AML-193 (cell line): ENCODE data around the gene WASF1.
"Not testable (repeated sequence)": the region's sequence is repeated elsewhere in the genome, so short reads cannot be mapped to it uniquely, and the experiment has no call there.

Experiments
- DNase-seq, 2 experiments: peaks; one replicate each; lab custom pipeline; 2025; lab: John Stamatoyannopoulos, UW

Gene WASF1

DNA sequence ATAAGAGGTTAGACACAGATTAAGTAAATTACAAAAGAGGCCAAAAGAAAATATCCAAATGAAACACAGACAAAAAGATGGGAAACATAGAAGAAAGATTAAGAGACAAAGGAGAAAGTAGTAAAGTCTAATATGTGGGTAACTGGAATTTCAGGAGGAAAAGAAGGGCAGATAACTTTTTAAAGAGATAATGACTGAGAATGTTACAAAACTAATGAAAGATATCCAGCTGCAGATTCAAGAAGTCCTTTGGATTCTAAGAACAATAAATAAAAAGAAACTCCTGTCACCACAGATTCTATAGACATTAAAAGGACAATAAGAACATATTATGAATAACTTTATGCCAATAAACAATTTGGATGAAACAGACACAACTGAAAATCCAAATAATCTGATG is 90.1 kb downstream of the WASF1 start:
- no peak for DNase-seq

DNA sequence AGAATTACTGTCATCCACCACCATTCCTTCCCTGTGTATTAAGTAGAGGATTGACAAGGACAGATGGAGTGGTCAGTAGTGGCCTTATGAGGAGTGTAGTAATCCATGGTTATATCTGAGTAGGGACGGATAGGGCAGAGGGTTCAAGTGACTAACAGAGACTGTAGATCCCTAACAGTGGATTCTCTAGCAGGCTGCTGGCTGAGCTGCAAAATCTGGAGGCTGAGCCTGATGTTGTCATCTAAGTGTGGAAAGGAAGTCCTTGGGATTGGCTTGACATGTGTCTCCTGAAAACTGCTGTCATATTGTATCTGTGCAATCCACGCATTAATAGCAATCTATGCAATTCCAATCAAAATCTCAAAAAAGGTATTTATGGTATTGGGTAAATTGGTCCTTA is 94.2 kb downstream of the WASF1 start:
- DNase-seq, result no peak

DNA sequence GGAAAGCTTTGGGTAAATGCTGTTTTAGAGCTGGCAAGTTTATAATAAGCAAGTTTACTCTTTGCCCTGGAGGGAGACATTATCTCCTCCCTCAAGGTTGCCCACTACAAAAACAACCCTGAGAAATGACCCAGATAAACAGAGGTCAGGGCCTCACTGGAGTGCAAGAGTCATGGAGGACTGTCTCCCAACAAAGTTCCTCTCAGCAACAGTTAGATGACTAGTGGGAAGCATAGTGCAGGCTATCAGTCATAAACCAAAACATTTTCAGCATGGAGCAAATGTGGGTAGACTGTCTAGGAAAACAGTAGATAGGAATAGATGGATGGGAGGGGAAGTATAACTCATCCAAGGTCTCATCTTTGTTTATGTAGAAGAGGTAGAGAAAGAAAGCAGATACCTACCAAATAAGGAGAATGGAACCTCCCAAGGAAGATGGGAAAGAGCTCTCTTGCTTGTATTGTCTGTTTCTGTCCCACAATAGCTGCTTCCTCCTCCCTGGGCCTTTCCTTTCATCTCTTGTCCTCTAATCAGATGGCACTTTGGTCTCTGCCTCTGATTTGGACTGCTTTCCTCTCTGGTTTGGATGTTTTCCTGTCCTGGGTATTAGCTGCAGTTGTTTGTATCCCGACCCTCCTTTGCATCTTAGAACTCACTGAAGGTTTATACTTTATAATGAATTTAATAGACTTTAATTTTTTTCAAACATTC is 95.4 kb downstream of the WASF1 start:
- DNase-seq, result no peak

DNA sequence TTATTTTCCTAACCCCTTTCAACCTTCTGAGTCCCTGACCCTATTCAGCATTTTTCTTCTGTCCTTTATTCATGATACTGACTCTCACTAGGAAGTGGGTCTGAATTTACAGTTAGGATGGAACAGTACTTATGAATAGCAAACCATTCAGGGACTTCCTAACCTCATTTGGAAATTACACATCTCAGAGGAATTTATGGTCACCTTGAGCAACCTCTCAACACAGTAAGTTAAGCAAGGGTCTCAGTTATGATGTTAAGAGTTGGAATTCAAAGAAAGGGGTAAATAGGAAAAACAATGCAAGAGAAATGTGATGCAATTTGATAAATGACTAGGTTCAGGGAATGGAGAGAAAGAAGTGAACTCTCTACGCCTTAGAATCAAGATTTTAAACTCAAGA is 104.1 kb downstream of the WASF1 start:
- no peak for DNase-seq

DNA sequence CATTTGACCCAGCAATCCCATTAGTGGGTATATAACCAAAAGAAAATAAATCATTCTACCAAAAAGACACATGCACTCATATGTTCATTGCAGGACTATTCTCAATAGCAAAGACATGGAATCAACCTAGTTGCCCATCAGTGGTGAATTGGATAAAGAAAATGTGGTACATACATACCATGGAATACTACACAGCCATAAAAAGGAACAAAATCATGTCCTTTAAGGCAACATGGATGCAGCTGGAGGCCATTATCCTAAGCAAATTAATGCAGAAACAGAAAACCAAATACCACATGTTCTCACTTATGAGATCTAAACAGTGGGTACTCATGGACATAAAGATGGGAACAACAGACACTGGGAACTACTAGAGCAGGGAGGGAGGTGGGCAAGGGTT is 106.0 kb downstream of the WASF1 start:
- not testable (repeated sequence) for DNase-seq

DNA sequence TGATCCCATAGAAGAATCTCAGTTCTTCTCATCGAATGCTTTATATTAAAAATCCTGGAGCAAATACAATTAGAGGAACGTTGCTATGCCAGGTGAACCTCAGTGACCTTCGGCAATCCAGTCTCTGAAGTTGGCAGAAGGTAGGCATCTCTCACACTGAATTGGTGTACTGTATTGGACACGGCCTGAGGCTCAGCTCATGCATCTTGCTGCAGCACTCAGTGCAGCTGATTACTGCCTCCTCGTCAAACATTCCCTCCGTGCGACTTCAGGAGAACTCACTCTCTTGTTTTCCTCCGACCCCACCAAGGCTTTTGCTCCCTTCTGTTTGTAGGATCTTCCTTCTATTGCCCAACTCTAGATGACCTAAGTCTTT is 110.9 kb downstream of the WASF1 start:
- DNase-seq, result no peak

DNA sequence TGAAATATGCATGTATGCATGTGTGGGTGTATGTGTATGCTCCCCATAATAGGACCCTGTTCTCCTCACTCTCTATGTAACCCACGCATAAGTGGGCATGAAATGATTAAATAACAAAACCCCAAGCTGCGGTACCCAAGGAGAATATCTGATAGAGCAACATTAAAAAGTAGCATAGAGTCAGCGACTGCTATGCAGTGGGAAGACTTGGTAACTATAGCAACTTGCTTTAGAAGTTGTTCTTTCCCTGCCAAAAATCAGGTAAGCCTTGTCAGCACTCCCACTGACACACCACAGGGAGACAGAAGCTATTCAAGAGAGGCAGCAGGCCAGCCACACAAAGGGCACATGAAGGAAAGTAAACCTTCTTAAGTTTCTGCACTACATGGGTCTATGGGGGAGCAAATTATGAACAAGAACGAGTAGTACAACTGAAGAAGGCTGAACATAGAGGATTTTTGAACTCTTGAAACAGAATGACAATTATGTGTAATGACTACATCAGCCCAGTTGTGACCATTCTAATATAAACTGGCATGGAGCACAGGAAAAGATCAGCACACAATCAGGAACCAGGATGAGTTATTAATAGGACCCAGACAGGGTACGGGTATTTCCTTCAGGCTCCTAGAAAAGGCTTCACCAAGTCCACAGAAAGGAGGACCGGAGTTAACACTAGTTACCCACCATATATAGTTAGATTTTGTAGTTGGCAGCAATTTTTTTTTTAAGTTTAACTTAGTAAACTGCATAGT is 111.5 kb downstream of the WASF1 start:
- DNase-seq, result no peak

DNA sequence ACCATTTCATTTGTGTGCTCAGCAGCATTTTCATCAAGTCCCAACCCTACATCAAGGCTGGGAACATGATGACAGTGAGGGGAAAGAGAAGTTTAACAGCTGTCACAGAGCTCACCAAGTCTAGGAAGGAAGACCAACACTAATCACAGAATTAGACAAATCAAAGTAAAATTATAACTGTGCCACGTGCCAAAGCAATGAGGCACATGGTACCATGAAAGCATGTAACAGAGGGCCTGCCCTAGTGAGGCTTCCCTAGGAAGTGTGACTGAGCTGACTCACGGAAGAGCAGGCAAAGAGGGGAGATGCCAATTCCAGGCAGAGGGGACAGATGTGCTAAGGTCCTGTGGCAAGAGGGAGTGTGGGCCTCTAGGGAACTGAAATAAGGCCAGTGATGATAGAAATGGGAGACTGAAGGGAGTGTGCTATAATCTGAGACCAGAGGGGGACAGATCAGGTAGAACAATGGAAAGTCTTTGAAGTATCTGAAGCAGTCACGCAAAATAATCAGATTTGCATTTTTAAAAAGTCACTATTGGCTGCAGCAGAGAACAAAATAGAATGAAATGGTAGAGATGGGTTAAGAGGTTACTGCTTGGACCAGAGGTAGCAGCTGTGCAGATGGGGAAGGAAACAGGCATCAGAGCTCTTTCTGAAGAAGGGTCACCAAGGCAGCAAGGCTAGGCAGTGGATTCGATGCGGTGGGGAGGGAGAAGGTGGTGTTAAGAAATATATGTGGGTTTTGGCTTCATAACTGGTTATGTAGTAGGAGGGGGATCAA is 114.5 kb downstream of the WASF1 start:
- DNase-seq, result no peak

DNA sequence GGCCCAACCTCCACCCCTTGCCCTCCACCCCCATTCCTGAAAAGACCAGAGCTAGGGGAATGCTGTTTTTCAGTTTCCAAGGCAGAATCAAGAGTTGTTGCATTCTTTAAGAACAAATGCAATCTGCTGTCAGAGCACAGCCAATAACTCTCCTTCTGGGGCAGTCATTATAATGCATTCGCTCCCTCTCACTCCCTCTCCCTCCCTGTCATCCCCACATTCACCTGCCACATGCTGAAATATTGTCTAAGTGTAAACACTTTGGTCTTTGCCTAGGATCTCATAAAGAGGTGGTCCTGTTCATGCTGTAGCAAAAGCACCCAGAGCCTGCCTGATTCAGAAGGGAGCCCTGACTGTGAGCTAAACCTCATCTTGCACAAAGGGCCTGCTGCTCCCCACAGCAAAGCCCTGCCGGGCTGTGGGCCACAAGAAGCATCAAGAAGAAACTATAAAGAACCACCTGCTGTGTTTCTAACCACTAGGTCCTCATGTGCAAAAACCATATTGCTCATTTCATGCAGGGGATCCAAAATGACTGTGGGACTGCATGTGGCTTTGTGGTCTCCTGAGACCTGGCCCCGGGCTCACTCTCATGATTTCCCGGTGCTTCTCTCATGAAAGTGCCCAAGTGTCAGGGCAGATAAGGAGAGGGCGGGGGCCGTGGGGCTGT is 115.7 kb downstream of the WASF1 start:
- no peak for DNase-seq

DNA sequence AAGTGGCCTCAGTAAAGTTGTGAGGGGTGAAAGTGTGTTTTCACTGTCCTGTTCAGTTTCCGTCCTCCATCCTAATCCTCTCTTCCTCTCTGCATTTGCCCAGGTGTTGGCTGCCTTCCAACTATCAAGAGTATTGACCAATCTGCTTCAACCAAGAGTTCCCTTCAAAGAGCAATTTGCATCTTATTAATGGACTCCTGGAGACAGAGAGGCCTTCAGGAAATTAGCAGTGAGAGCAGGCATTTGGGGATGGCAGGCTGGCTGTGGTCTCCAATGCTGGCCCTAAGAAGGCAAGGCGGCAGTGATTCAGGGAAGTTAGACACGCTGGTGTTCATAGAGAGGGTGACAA is 124.1 kb downstream of the WASF1 start:
- no peak for DNase-seq

DNA sequence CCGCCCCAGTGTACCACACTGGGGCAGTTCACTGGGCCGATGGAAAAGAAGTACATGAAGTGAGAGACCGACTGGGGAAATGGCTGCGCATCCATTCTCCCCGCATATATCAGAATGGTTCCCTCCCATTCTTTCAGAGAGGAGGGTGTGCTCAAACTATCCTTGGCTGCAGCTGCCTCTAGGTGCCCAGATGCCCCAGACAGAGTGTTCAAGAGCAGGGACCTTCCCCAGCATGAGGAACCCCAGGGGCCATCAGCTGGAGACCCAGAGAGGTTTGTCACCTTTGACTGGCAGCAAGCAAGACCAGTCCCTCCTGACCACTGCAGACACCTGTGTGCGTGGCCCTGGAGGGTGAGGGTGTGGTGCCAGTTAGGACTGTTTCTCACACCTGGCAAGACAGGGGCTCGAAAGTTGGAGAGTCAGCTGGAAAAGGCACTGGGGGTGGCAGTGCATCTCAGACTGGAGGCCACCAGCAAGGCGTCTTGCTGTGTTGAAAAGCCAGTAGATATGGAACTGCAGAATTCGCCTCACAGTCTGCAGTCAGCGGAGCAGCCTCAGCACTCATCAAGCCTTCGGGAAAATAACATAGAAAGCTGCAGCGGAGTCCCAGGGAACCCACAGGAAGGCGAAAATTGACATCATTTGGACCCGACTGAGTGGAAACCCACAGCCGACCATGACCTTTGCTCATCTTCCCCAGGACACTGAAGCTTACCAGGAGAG is 124.6 kb downstream of the WASF1 start:
- no peak for DNase-seq

DNA sequence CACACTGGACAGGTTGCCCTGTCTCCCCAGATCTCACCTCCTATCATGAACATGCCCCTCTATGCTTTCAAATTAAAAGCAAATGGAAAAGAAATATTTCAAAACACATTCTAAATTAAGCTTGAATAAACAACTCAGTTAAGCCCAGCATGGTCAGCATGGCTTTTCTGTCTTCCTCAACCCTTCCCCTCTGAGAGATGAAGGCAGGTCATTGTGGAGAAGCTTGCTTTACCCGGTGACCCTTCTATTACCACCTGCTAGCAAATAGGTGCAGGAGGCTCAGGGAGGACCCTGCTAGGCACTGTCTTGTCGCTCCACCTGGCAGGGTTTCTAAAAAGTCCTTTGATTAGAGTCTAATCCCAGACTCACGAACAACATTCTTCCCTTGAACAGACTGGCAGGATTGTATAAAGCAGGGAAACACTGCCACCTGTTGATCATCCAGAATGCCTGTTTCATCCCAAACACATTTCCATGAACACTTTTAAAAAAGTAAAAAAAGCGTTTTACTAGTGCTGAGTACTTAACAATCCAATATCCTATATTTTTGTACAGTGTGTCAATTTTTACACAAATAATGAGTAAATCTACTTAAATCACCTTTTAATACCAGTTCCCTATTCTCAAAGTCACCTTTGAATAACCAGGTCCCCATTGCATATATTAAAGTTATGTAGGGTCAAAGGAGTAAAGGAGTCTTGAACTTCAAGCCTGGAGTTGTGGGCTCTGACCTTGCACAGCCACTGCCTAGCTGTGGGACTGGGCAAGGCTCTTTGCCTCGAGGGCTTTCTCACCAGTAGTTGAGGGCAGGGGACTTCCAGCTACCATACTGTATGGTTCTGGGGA is 125.9 kb downstream of the WASF1 start:
- peak; percentile 42 to 53 for DNase-seq

DNA sequence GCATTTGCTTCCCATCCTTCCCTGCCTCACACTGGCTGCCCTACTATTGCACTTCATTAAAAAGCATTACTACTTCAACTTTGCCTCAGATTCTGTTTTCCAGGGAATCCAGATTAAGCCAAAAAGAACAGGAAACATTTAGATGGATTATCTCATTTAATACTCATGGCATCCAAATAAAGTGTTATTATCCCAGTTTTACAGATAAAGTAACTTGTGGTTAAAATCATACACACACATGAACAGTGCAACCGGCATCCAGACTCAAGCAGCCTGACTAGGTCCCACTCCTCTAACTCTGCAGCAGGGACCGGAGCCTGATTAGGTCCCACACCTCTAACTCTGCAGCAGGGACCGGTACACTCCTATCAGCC is 129.0 kb downstream of the WASF1 start:
- no peak for DNase-seq
